Neutrophil (primary cell): ENCODE results near the gene SLC9A9.

ENCODE experiments used
- H3K27ac ChIP-seq: fragments of 200-600 bp; sonication (generic); 2 replicates; pipeline ENCODE4 v1.5.1; 2016; ENCODE audit warnings: mild to moderate bottlenecking, moderate library complexity
- H3K27me3 ChIP-seq: fragments of 200-600 bp; sonication (generic); 2 replicates; pipeline ENCODE4 v1.6.0; 2016; ENCODE audit warnings: mild to moderate bottlenecking
- H3K36me3 ChIP-seq: fragments of 200-600 bp; sonication (generic); 2 replicates; pipeline ENCODE4 v1.5.1; 2017
- H3K4me1 ChIP-seq, 2 experiments: fragments of 200-600 bp in 1 of 2; sonication (generic) in 1 of 2; 1 replicate in 1 of 2; 2 replicates in 1 of 2; pipeline versions ENCODE4 v1.5.1 to v1.6.1; 2013 to 2016; ENCODE audit warnings: low read depth in 1 of 2, low read length in 1 of 2, mild to moderate bottlenecking in 1 of 2, moderate library complexity in 1 of 2; ENCODE audit not compliant: control insufficient read depth in 1 of 2, insufficient read depth in 1 of 2
- H3K4me3 ChIP-seq, 2 experiments: fragments of 200-600 bp in 1 of 2; sonication (generic) in 1 of 2; 1 replicate in 1 of 2; 2 replicates in 1 of 2; pipeline ENCODE4 v1.5.1; 2013 to 2016; ENCODE audit warnings: low read depth in 1 of 2, low read length in 1 of 2, mild to moderate bottlenecking in 1 of 2, moderate library complexity in 1 of 2
- H3K9me3 ChIP-seq: fragments of 200-600 bp; sonication (generic); 2 replicates; pipeline ENCODE4 v1.5.1; 2016
- TF ChIP-seq, protein P1 (sequence below): fragments of 200-600 bp; sonication (generic); IDR thresholded peaks from 2 replicates; pipeline ENCODE4 v1.5.1; 2016; ENCODE audit warnings: antibody characterized with exemption

SLC9A9 gene

DNA sequence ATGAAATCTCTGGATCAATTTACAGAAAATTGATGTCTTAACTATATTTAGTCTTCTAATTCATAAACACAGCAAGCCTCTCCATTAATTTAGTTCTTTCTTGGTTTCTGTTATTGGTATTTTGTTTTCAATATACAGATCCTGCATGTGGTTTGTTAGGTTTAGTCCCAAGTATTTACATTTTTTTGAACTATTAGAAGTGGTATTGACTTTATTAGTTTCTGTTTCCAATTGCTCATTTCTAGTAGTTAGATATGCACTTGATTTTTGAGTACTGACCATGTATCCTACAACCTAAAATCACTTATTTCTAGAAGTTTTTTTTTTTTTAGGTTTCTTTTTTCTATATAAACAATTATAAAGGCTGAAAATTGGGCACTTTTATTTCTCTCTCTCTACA lies 392.8 kb downstream of the SLC9A9 start:
- no peak overlapping the region for H3K4me3 ChIP-seq
- no peaks in the 10 kb centered on the region for H3K9me3 ChIP-seq
- no peak overlapping the region for H3K27ac ChIP-seq
- TF ChIP-seq, protein P1, sequence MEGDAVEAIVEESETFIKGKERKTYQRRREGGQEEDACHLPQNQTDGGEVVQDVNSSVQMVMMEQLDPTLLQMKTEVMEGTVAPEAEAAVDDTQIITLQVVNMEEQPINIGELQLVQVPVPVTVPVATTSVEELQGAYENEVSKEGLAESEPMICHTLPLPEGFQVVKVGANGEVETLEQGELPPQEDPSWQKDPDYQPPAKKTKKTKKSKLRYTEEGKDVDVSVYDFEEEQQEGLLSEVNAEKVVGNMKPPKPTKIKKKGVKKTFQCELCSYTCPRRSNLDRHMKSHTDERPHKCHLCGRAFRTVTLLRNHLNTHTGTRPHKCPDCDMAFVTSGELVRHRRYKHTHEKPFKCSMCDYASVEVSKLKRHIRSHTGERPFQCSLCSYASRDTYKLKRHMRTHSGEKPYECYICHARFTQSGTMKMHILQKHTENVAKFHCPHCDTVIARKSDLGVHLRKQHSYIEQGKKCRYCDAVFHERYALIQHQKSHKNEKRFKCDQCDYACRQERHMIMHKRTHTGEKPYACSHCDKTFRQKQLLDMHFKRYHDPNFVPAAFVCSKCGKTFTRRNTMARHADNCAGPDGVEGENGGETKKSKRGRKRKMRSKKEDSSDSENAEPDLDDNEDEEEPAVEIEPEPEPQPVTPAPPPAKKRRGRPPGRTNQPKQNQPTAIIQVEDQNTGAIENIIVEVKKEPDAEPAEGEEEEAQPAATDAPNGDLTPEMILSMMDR, result no peak
- no peaks in the 10 kb centered on the region for H3K27me3 ChIP-seq
- H3K36me3 ChIP-seq, result no peaks in the 10 kb centered on the region
- no peaks in the 10 kb centered on the region for H3K4me1 ChIP-seq

DNA sequence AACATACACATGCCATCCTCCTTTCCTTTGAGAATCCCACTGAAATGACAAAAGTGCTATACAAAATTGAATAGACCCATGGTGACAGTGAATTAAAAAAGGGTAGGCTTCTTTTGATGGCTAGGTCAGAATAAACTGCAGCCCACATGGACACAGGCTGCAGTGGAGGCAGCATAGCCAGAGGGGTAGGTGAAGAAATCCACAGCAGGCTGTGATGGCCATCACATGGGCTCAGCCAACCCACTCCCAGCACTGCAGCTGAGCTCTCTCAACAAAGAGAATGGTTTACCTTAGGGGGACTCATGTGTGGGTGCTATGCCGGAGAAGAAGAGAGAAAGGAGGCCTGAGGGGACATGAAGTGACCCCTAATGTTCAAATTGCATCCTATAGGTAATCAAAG lies 397.6 kb downstream of the SLC9A9 start:
- no peak overlapping the region for H3K27ac ChIP-seq
- no peaks in the 10 kb centered on the region for H3K36me3 ChIP-seq
- no peaks in the 10 kb centered on the region for H3K9me3 ChIP-seq
- H3K4me1 ChIP-seq, result no peaks in the 10 kb centered on the region
- no peaks in the 10 kb centered on the region for H3K27me3 ChIP-seq
- H3K4me3 ChIP-seq, result no peak overlapping the region
- TF ChIP-seq, protein P1, result no peak

DNA sequence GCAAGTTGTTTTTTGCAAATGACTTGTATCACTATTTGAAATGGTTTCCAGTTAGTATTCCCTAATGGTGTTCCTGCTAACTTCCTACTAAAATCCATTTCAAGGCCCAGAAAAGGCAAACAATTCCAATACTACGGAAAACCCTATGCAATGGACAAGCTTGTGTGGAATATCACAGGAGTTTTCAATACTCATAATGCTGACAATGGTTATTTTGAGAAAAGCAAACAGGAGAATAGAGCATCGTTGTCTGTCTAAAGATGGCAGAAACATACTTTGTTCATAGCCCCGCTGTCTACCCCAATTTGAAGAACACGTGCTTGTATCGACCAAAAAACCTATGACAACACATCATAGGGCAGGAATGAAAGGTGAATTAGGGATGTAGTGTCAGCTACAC lies 400.8 kb downstream of the SLC9A9 start:
- Histone ChIP-seq H3K9me3 (no peaks in the 10 kb centered on the region), H3K4me3 (no peak overlapping the region)
- TF ChIP-seq, protein P1, result no peak

DNA sequence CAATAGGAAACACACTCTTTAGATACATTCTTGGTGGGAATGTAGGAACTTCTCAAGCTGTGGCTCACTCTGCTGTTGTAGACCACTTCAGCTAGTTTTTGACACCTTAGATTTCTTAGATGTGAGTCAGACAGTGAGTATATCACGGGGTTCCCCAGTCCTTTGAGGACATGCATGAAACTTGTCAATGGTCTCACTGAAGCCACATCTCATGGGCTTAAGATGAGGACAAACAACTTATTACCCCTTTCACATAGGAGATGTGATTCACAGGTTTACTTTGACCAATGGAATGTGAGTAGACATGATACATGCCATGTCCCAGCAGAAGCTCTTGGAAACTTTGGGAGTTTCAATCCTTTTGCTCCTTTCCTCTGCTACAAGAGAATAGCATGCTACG lies 403.1 kb downstream of the SLC9A9 start:
- Histone ChIP-seq H3K27ac (no peak overlapping the region), H3K36me3 (no peaks in the 10 kb centered on the region), H3K4me1 (peaks cover 21 to 22% of the 10 kb centered on the region in 2 experiments), H3K9me3 (no peaks in the 10 kb centered on the region), H3K27me3 (no peaks in the 10 kb centered on the region), H3K4me3 (no peak overlapping the region)
- TF ChIP-seq, protein P1, result no peak

More for the DNA sequence above, 400.8 kb downstream of the SLC9A9 start:
- H3K36me3 ChIP-seq, result no peaks in the 10 kb centered on the region
- peaks cover 21 to 22% of the 10 kb centered on the region in 2 experiments for H3K4me1 ChIP-seq
- H3K27me3 ChIP-seq, result no peaks in the 10 kb centered on the region
- H3K27ac ChIP-seq, result no peak overlapping the region

DNA sequence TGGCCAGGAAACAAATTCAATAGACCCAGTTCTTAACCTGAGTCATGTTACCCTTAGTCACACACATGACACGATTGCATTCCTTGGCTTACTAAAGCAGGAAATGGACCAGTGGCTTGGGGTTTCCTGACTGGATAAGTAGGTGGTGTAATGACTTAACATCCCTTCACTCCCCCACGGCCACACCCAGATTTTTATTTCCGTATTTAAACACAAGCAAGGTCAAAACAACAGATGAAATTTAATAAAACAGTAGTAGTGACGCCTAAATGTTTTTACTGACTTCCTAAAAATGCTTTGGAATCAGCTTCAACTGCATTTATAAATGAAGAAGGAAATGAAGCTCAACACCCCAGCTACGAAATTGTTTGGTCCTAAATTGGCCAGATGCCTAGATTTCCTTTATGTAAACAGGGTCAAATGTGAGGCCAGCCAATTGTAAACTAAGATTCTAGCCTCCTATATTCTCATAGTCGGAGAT lies 404.4 kb downstream of the SLC9A9 start:
- H3K27me3 ChIP-seq, result no peaks in the 10 kb centered on the region
- peak overlapping the region; percentile 71 for H3K27ac ChIP-seq
- H3K9me3 ChIP-seq, result no peaks in the 10 kb centered on the region
- no peaks in the 10 kb centered on the region for H3K36me3 ChIP-seq
- H3K4me1 ChIP-seq, result peaks cover 21 to 30% of the 10 kb centered on the region in 2 experiments
- H3K4me3 ChIP-seq, result peak overlapping the region in 1 of 2 experiments; percentile 30
- TF ChIP-seq, protein P1, result no peak
